Measurements from ENCODE around the gene SPAG16.

The SPAG16 gene

GRCh38 chr2:214311031-214311533 lies 1026.8 kb downstream of the SPAG16 start:
- DNase-seq: no peak

DNA sequence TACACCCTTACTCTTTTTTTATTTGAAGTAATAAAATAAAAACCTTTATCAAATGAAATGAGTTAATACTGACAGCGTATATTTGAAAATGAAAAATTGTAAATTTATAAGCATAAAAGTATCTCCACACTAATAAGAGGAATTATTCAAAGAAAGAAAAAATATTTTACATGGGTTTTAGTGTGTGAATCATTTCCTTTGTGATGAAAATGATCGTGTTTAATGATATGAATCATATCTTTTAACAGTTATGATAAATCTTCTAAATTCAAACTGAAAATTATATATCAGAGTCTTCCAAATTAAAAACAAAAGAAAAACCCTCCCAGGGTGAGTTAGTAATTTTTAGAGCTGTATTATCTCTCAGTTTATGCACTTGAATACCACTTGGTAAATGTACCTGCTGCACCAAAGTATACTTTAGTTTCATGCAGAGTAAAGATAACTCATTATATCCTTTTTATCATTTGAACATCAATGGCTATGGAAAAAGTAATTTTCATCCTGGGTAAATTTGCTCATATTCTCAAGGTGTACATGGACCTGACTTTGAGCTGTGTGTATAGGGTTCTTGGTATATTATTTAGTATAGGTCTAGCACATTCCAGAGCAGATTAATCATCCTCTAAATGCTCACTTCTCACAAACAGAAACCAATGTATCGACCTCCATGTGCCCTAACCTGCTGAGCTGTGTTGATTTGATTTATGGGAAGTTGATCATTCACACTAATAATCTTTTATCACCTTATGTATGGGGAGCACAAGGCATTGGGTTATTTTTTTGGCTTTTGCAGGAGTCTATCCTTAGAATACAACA lies 1027.9 kb downstream of the SPAG16 start:
- DNase-seq: no peak

DNA sequence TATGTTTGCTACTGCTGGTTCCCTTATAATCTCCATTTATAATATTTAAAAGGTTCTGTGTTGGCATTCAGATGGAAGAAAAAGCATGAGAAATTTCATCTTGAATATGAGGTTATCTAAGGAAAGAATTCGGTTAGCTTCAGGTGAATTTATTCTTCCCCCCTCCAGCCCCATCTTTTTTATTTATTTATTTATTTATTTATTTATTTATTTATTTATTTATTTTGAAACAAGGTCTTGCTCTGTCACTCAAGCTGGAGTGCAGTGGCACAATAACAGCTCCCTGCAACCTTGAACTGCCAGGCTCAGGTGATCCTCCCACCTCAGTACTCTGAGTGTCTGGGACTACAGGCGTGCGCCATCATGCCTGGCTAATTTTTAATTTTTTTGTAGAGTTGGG lies 1031.1 kb downstream of the SPAG16 start:
- no peak for DNase-seq

GRCh38 chr2:214320211-214320610 lies 1035.9 kb downstream of the SPAG16 start:
- no peak for DNase-seq

GRCh38 chr2:214322662-214323061 lies 1038.4 kb downstream of the SPAG16 start:
- DNase-seq: no peak

GRCh38 chr2:214325404-214325803 lies 1041.1 kb downstream of the SPAG16 start:
- no peak for DNase-seq

GRCh38 chr2:214328941-214329340 lies 1044.7 kb downstream of the SPAG16 start:
- DNase-seq: no peak

DNA sequence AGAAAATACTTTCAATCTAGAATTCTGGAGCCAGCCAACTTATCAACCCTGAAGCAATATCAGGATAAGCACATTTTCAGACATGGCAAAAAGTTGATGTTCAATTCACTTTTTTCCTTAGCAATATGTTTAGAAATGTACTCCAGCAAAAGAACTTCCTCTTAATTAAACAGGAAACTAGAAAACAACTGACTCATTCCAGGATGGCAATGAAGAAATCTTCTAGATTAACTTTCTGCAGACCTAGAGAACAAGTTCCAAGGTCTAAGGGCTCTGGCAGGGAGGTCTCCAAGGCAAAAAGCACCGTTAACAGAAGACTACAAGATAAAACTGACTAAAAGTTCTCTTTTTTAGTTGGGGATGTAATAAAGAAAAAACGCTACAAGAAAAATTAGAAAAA lies 1057.4 kb downstream of the SPAG16 start:
- DNase-seq: no peak

GRCh38 chr2:214358506-214358905 lies 1074.2 kb downstream of the SPAG16 start:
- DNase-seq: no peak

- DNase-seq: no peak
Measured at GRCh38 chr2:214361116-214361515, 1076.9 kb downstream of the SPAG16 start.

- no peak for DNase-seq
Measured at GRCh38 chr2:214365549-214365948, 1081.3 kb downstream of the SPAG16 start.

DNA sequence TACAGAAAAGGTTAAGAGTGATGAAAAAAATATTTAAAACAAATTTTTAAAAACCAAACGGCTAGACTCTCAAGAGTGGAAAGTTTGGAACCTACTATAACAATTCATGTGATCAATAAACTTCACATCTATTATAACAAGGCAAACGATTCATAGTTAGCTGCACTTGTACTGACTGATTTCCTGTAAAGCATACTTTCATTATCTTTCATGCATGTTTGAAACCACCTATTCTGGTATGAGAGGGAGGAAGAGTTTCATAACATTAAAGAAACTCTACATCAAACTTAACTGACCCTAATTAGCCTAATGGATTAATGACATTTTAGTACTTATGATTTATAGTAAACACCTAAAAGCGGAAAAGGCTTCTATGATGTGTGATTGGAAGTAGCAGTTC lies 1082.9 kb downstream of the SPAG16 start:
- DNase-seq: no peak

DNA sequence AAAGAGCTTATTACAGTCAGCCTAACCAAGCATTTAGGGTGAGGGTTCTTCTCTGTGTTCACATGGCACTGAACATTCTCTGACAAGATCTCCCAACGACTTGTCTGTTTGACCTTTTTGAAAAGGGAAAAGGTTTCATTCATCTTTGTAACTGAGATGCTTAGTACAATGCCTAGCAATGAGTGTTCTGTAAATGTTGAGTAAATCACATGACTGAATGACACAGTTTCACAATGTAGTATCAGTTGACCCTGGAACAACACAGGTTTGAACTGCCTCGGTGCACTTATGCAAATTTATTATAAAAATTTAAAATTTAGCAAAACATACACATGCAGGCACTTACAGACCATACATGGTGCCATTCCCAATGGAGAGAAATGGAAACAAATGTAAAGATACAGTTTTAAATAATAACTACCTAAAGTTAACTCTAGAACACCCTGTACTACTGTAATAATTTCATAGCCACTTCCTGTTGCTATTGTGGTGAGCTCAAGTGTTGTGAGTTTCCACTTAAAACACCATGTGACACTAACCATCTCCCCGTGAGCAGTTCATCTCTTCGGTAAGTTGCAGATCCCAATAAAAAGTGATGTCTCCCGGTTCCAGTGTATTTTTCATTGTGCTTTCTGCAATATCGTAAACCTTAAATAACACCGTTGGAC lies 1092.5 kb downstream of the SPAG16 start:
- DNase-seq: no peak

DNA sequence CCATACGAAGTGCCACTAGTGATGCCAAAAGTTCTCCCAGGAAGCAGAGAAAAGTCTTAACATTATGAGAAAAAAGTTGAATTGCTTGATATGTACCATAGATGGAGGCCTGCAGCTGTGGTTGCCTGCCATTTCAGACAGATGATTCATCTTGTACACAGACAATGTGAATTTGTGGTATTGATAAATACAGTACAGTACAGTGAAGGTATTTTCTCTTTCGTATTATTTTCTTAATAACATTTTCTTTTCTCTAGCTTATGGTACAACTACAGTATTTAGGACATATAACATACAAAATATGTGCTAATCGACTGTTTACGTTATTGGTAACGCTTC lies 1093.0 kb downstream of the SPAG16 start:
- no peak for DNase-seq

DNA sequence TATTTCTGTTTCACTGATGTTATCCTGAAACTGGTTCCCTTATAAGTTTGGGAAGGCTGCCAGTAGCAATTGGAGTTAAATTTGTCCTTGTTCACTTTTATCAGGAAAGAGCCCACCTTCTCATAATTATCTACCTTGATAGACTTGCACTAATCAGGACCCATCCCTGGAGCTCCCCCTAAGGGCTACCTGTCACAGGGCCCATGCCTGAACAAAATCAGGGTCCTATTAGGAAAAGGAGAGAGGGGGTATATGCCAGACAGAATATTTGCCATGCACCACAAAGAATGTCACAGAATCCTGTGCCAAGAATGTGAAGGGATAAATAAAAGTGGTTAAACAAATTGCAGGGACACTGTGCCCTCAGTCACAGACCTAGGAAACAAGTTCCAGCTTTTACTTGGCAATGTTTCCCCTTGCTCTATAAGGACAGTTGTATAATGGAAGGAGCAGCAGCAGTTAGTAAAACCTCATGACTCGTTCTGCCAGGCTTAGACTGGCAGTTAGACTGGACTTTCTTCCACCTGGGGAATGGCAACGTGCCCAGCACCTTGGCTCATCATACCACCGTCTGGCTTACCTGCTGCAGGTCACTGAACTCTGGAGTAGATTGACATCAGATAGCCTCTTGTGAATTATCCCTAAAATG lies 1094.3 kb downstream of the SPAG16 start:
- no peak for DNase-seq

GRCh38 chr2:214379227-214379626 lies 1095.0 kb downstream of the SPAG16 start:
- no peak for DNase-seq

DNA sequence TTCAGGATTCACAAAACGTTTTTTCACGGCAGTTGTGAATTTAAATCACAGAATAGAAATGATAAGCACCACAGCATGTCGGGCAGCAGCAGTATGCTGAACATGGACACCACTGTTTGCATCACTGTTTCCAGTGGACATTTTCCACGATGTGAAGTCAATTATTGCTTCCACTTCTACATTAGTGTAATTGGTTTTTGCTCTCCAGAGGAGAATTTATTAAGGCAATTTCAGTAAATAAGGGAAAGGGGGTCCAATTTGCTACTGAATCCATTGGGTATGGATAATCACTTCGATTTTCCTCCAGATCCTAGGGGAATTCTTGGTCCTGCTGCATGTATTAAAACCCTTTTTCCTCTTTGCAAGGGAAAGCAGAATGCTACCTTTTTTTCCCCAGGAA lies 1096.4 kb downstream of the SPAG16 start:
- DNase-seq: no peak

- no peak for DNase-seq
Measured at GRCh38 chr2:214382229-214382628, 1098.0 kb downstream of the SPAG16 start.

GRCh38 chr2:214386720-214387119 lies 1102.5 kb downstream of the SPAG16 start:
- DNase-seq: no peak

DNA sequence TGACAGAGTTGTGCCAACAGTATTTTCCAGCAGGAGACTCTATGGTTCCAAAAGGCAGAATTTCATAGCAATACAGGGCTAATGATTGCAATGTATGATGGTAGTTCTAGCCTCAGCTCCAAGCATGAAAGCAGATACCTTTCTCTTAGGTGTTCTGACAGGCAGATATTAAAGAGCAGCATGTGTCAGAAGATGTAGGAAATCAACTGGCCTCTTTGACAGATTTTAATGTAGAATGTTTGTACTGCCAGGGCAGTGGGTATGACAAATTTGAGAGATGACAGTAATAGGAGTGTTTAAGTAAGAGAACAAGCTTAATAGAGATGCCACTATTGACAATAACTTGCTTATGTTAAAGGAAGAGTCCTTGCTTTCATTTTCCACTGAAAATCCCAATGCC lies 1105.1 kb downstream of the SPAG16 start:
- no peak for DNase-seq

DNA sequence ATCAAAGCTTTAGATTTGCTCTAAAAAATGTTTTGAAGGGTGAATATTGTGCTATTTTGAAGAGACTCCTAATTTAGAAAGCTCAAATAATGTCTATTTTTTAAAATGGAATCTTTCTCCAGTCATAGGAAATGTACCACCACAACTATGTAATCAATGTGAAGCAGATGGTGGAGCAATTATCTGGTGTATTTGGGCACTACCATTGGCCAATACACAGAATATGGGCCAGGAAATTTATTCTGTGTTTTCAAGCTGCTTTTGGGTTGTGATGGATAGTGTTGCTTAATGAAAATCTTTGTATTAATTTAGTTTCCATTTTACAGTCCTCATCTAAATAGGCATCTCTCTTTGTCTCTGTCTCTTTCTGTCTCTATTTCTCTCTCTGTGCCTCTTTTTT lies 1109.5 kb downstream of the SPAG16 start:
- DNase-seq: no peak

DNA sequence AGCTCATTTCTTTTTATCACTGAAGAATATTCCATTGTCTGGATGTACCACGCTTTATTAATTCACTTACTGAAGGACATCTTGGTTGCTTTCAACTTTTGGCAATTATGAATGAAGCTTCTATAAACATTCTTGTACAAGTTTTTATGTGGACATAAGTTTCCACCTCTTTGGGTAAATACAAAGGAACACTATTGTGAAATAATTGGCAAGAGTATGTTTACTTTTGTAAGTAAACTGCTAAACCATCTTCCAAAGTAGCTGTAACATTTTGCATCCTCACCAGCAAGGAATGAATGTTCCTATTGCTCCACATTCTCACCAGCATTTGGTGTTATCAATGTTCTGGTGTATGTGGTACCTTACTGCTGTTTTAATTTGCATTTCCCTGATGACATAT lies 1110.8 kb downstream of the SPAG16 start:
- DNase-seq: no peak

- DNase-seq: no peak
Measured at GRCh38 chr2:214401580-214401979, 1117.3 kb downstream of the SPAG16 start.

Measured in stimulated activated CD8-positive, alpha-beta memory T cell treated with anti-CD3 and anti-CD28 coated beads, Interleukin-4, amount 100 ng/mL, for 48 hours (primary cell).